Neural progenitor cell (in vitro differentiated cells): ENCODE data around the gene ARSJ. TPM values are rescaled to one million over a fixed set of nuclear protein-coding genes. Genes with fewer than 3 reads are reported as not detected.

Experiments used
- DNase-seq: peaks from one replicate; pipeline ENCODE4 v3.0.0-alpha.2; 2016; ENCODE audit warnings: low spot score
- H2AFZ ChIP-seq: fragments of 200-600 bp; sonication (generic); replicated peaks from 2 replicates; pipeline ENCODE4 v1.6.1; 2016; ENCODE audit warnings: antibody characterized with exemption
- H3F3A ChIP-seq: fragments of 200-600 bp; sonication (generic); 2 replicates; pipeline ENCODE4 v1.6.1; 2016; ENCODE audit warnings: antibody characterized with exemption, low read depth
- H3K27ac ChIP-seq: fragments of 200-600 bp; sonication (generic); 2 replicates; pipeline ENCODE4 v1.5.1; 2016; ENCODE audit warnings: mild to moderate bottlenecking
- H3K27me3 ChIP-seq: fragments of 200-600 bp; sonication (generic); 2 replicates; pipeline ENCODE4 v1.6.1; 2016; ENCODE audit warnings: mild to moderate bottlenecking, moderate library complexity
- H3K36me3 ChIP-seq: fragments of 200-600 bp; sonication (generic); 2 replicates; pipeline ENCODE4 v1.5.1; 2016
- H3K4me1 ChIP-seq: fragments of 200-600 bp; sonication (generic); 2 replicates; pipeline ENCODE4 v1.6.1; 2016; ENCODE audit warnings: mixed run types
- H3K4me2 ChIP-seq: fragments of 200-600 bp; sonication (generic); 2 replicates; pipeline ENCODE4 v1.6.1; 2016
- H3K4me3 ChIP-seq: fragments of 200-600 bp; sonication (generic); 2 replicates; pipeline ENCODE4 v1.5.1; 2016
- H3K79me2 ChIP-seq: fragments of 200-600 bp; sonication (generic); 2 replicates; pipeline ENCODE4 v1.6.1; 2016; ENCODE audit warnings: low read depth
- H3K9ac ChIP-seq: fragments of 200-600 bp; sonication (generic); 2 replicates; pipeline ENCODE4 v1.6.1; 2016
- H3K9me3 ChIP-seq: fragments of 200-600 bp; sonication (generic); 2 replicates; pipeline ENCODE4 v1.5.1; 2016; ENCODE audit warnings: low read depth
- H4K20me1 ChIP-seq: fragments of 200-600 bp; sonication (generic); 2 replicates; pipeline ENCODE4 v1.6.1; 2016; ENCODE audit warnings: low read depth
- H3K27ac Mint-ChIP-seq: 3 replicates; pipeline ENCODE4 v1.8.0; 2021; ENCODE audit warnings: mixed read lengths
- H3K27me3 Mint-ChIP-seq: 2 replicates; pipeline ENCODE4 v1.8.0; 2022; ENCODE audit warnings: low read depth, mild to moderate bottlenecking, inconsistent platforms, moderate library complexity, mixed read lengths; ENCODE audit not compliant: insufficient read depth
- H3K36me3 Mint-ChIP-seq: 3 replicates; pipeline ENCODE4 v1.8.0; 2021; ENCODE audit warnings: mixed read lengths
- H3K4me1 Mint-ChIP-seq: 3 replicates; pipeline ENCODE4 v1.8.0; 2021; ENCODE audit warnings: mixed read lengths
- H3K4me3 Mint-ChIP-seq: 3 replicates; pipeline ENCODE4 v1.8.0; 2021; ENCODE audit warnings: mild to moderate bottlenecking, moderate library complexity, mixed read lengths
- H3K9me3 Mint-ChIP-seq: 3 replicates; pipeline ENCODE4 v1.8.0; 2020; ENCODE audit warnings: mixed read lengths
- CTCF ChIP-seq: fragments of 200-600 bp; sonication (generic); IDR thresholded peaks from 2 replicates; pipeline ENCODE4 v1.5.1; 2017; ENCODE audit warnings: antibody characterized with exemption, mild to moderate bottlenecking
- EZH2 ChIP-seq: fragments of 200-600 bp; sonication (generic); IDR thresholded peaks from 2 replicates; pipeline ENCODE4 v1.6.1; 2017; ENCODE audit warnings: antibody characterized with exemption, mild to moderate bottlenecking, moderate library complexity
- EZH2phosphoT487 ChIP-seq: fragments of 200-600 bp; sonication (generic); IDR thresholded peaks from 2 replicates; pipeline ENCODE4 v1.6.1; 2017; ENCODE audit warnings: antibody characterized with exemption
- total RNA-seq: library from RNA; depleted of rRNA; stranded (reverse); fragments of >200 nt; gene quantifications from 2 replicates; pipeline ENCODE4 v1.2.3, GENCODE V29; 2015; ENCODE audit warnings: low replicate concordance

ARSJ gene
- total RNA-seq, 1 donor from 2014 or later = 0.28 TPM

- H3K4me1 ChIP-seq = no peaks in the 10 kb centered on the region
- Mint-ChIP-seq H3K4me1 (no peaks in the 10 kb centered on the region), H3K9me3 (no peaks in the 10 kb centered on the region), H3K27me3 (no peaks in the 10 kb centered on the region), H3K36me3 (no peaks in the 10 kb centered on the region), H3K4me3 (no peak overlapping the region), H3K27ac (no peak overlapping the region)
- H3F3A ChIP-seq = no peaks in the 10 kb centered on the region
- no peaks in the 10 kb centered on the region for H3K79me2 ChIP-seq
- no peak overlapping the region for H3K9ac ChIP-seq
- TF ChIP-seq EZH2phosphoT487 = no peak
- no peak for TF ChIP-seq CTCF
- TF ChIP-seq EZH2 = no peak
- no peak overlapping the region for H3K4me3 ChIP-seq
- no peaks in the 10 kb centered on the region for H3K9me3 ChIP-seq
- no peak overlapping the region for H2AFZ ChIP-seq
- no peak overlapping the region for H3K27ac ChIP-seq
- H3K36me3 ChIP-seq = no peaks in the 10 kb centered on the region
- H4K20me1 ChIP-seq = no peaks in the 10 kb centered on the region
- H3K4me2 ChIP-seq = no peak overlapping the region
- no peaks in the 10 kb centered on the region for H3K27me3 ChIP-seq
- DNase-seq = no peak
Observed at GRCh38 chr4:113959539-113959937, 19.9 kb downstream of the ARSJ start.

GRCh38 chr4:113958766-113959538, 20.5 kb downstream of the ARSJ start:
- H3K4me3 Mint-ChIP-seq = no peak overlapping the region
- no peaks in the 10 kb centered on the region for H3K27me3 ChIP-seq
- no peak overlapping the region for H3K27ac ChIP-seq
- H3K36me3 ChIP-seq = no peaks in the 10 kb centered on the region
- no peaks in the 10 kb centered on the region for H3K9me3 Mint-ChIP-seq
- no peaks in the 10 kb centered on the region for H3K27me3 Mint-ChIP-seq
- no peaks in the 10 kb centered on the region for H3K4me1 Mint-ChIP-seq
- no peaks in the 10 kb centered on the region for H3K36me3 Mint-ChIP-seq
- no peak for DNase-seq
- H3K79me2 ChIP-seq = no peaks in the 10 kb centered on the region
- no peak overlapping the region for H2AFZ ChIP-seq
- no peaks in the 10 kb centered on the region for H3F3A ChIP-seq
- H4K20me1 ChIP-seq = no peaks in the 10 kb centered on the region
- TF ChIP-seq EZH2 (no peak), CTCF (no peak), EZH2phosphoT487 (no peak)
- no peak overlapping the region for H3K27ac Mint-ChIP-seq
- no peak overlapping the region for H3K9ac ChIP-seq
- H3K4me3 ChIP-seq = no peak overlapping the region
- H3K9me3 ChIP-seq = no peaks in the 10 kb centered on the region
- H3K4me1 ChIP-seq = no peaks in the 10 kb centered on the region
- H3K4me2 ChIP-seq = no peak overlapping the region

- no peak overlapping the region for H3K27ac Mint-ChIP-seq
- no peak overlapping the region for H3K4me3 Mint-ChIP-seq
- H3K27me3 Mint-ChIP-seq = no peaks in the 10 kb centered on the region
- Histone ChIP-seq H3K79me2 (no peaks in the 10 kb centered on the region), H3K9me3 (no peaks in the 10 kb centered on the region), H3K36me3 (no peaks in the 10 kb centered on the region), H3K4me1 (no peaks in the 10 kb centered on the region), H4K20me1 (no peaks in the 10 kb centered on the region), H3F3A (no peaks in the 10 kb centered on the region), H3K9ac (no peak overlapping the region), H3K27me3 (no peaks in the 10 kb centered on the region), H3K4me2 (no peak overlapping the region), H2AFZ (no peak overlapping the region), H3K4me3 (no peak overlapping the region), H3K27ac (no peak overlapping the region)
- no peaks in the 10 kb centered on the region for H3K9me3 Mint-ChIP-seq
- DNase-seq = no peak
- H3K4me1 Mint-ChIP-seq = no peaks in the 10 kb centered on the region
- TF ChIP-seq EZH2phosphoT487 (no peak), EZH2 (no peak), CTCF (no peak)
- no peaks in the 10 kb centered on the region for H3K36me3 Mint-ChIP-seq
Observed at GRCh38 chr4:113957956-113958355, 21.5 kb downstream of the ARSJ start.
